ENCODE data around the gene SERPINA6. TPM values are rescaled to one million over a fixed set of nuclear protein-coding genes. Genes with fewer than 3 reads are reported as not detected.
"Not testable (repeated sequence)": the region's sequence is repeated elsewhere in the genome, so short reads cannot be mapped to it uniquely, and the experiment has no call there.

Gene SERPINA6
- not detected for polyA plus RNA-seq (2012; ENCODE audit: low read depth, missing spikeins)

- DNase-seq (ENCODE audit: insufficient read length, low spot score) (no peak), FAIRE-seq (no peak)
- TF ChIP-seq POLR2AphosphoS5 (IDR thresholded peaks at IDR 0.05; ENCODE audit: low read depth, low read length) (no peak), POLR2A (IDR thresholded peaks at IDR 0.05; ENCODE audit: low read depth, low read length) (no peak), TAF1 (IDR thresholded peaks at IDR 0.05; ENCODE audit: low read depth, low read length) (no peak), SPI1 (IDR thresholded peaks at IDR 0.05; ENCODE audit: low read depth, low read length) (no peak), PAX5 (IDR thresholded peaks at IDR 0.05; ENCODE audit: insufficient read depth, low read length, severe bottlenecking) (no peak), POU2F2 (IDR thresholded peaks at IDR 0.05; ENCODE audit: low read depth, low read length) (no peak)
Measured at GRCh38 chr14:94322648-94323570, at the start of gene SERPINA6. Gene SERPINA6, minus strand, starts transcription at chr14:94323336. Its CDS starts 8,688 bp downstream, at chr14:94314648.

GRCh38 chr14:94372021-94372605 is 49.0 kb upstream of the SERPINA6 start:
- FAIRE-seq (no peak), DNase-seq (ENCODE audit: insufficient read length, low spot score) (no peak)
- TF ChIP-seq TAF1 (IDR thresholded peaks at IDR 0.05; ENCODE audit: low read depth, low read length) = no peak
- TF ChIP-seq POLR2AphosphoS5 (IDR thresholded peaks at IDR 0.05; ENCODE audit: low read depth, low read length) = no peak
- no peak for TF ChIP-seq PAX5 (IDR thresholded peaks at IDR 0.05; ENCODE audit: insufficient read depth, low read length, severe bottlenecking)
- no peak for TF ChIP-seq SPI1 (IDR thresholded peaks at IDR 0.05; ENCODE audit: low read depth, low read length)
- no peak for TF ChIP-seq POLR2A (IDR thresholded peaks at IDR 0.05; ENCODE audit: low read depth, low read length)
- TF ChIP-seq POU2F2 (IDR thresholded peaks at IDR 0.05; ENCODE audit: low read depth, low read length) = no peak

- FAIRE-seq (no peak), DNase-seq (ENCODE audit: insufficient read length, low spot score) (no peak)
- TF ChIP-seq PAX5 (IDR thresholded peaks at IDR 0.05; ENCODE audit: insufficient read depth, low read length, severe bottlenecking) = no peak
- TF ChIP-seq SPI1 (IDR thresholded peaks at IDR 0.05; ENCODE audit: low read depth, low read length) = no peak
- TF ChIP-seq POLR2A (IDR thresholded peaks at IDR 0.05; ENCODE audit: low read depth, low read length) = no peak
- TF ChIP-seq TAF1 (IDR thresholded peaks at IDR 0.05; ENCODE audit: low read depth, low read length) = no peak
- no peak for TF ChIP-seq POU2F2 (IDR thresholded peaks at IDR 0.05; ENCODE audit: low read depth, low read length)
- TF ChIP-seq POLR2AphosphoS5 (IDR thresholded peaks at IDR 0.05; ENCODE audit: low read depth, low read length) = no peak
Measured at GRCh38 chr14:94370524-94370910, 47.4 kb upstream of the SERPINA6 start.

GRCh38 chr14:94369766-94370523 is 46.8 kb upstream of the SERPINA6 start:
- not testable (repeated sequence) for FAIRE-seq; DNase-seq (ENCODE audit: insufficient read length, low spot score)

- no peak for TF ChIP-seq TAF1 (IDR thresholded peaks at IDR 0.05; ENCODE audit: low read depth, low read length)
- no peak for TF ChIP-seq PAX5 (IDR thresholded peaks at IDR 0.05; ENCODE audit: insufficient read depth, low read length, severe bottlenecking)
- no peak for TF ChIP-seq POLR2AphosphoS5 (IDR thresholded peaks at IDR 0.05; ENCODE audit: low read depth, low read length)
- TF ChIP-seq SPI1 (IDR thresholded peaks at IDR 0.05; ENCODE audit: low read depth, low read length) = no peak
- TF ChIP-seq POLR2A (IDR thresholded peaks at IDR 0.05; ENCODE audit: low read depth, low read length) = no peak
- TF ChIP-seq POU2F2 (IDR thresholded peaks at IDR 0.05; ENCODE audit: low read depth, low read length) = no peak
- no peak for FAIRE-seq
Measured at GRCh38 chr14:94368956-94369355, 45.8 kb upstream of the SERPINA6 start.

GRCh38 chr14:94368243-94368590 is 45.1 kb upstream of the SERPINA6 start:
- FAIRE-seq = no peak
- TF ChIP-seq POLR2A (IDR thresholded peaks at IDR 0.05; ENCODE audit: low read depth, low read length) = no peak
- no peak for TF ChIP-seq TAF1 (IDR thresholded peaks at IDR 0.05; ENCODE audit: low read depth, low read length)
- no peak for TF ChIP-seq POU2F2 (IDR thresholded peaks at IDR 0.05; ENCODE audit: low read depth, low read length)
- TF ChIP-seq PAX5 (IDR thresholded peaks at IDR 0.05; ENCODE audit: insufficient read depth, low read length, severe bottlenecking) = no peak
- no peak for TF ChIP-seq SPI1 (IDR thresholded peaks at IDR 0.05; ENCODE audit: low read depth, low read length)
- TF ChIP-seq POLR2AphosphoS5 (IDR thresholded peaks at IDR 0.05; ENCODE audit: low read depth, low read length) = no peak
- no peak for DNase-seq (ENCODE audit: insufficient read length, low spot score)

More at GRCh38 chr14:94368956-94369355, 45.8 kb upstream of the SERPINA6 start:
- no peak for DNase-seq (ENCODE audit: insufficient read length, low spot score)

GRCh38 chr14:94367347-94368242 is 44.5 kb upstream of the SERPINA6 start:
- TF ChIP-seq PAX5 (IDR thresholded peaks at IDR 0.05; ENCODE audit: insufficient read depth, low read length, severe bottlenecking) (no peak), TAF1 (IDR thresholded peaks at IDR 0.05; ENCODE audit: low read depth, low read length) (no peak), SPI1 (IDR thresholded peaks at IDR 0.05; ENCODE audit: low read depth, low read length) (no peak), POLR2A (IDR thresholded peaks at IDR 0.05; ENCODE audit: low read depth, low read length) (no peak), POU2F2 (IDR thresholded peaks at IDR 0.05; ENCODE audit: low read depth, low read length) (no peak), POLR2AphosphoS5 (IDR thresholded peaks at IDR 0.05; ENCODE audit: low read depth, low read length) (no peak)
- DNase-seq (ENCODE audit: insufficient read length, low spot score) (no peak), FAIRE-seq (no peak)

GRCh38 chr14:94366146-94366915 is 43.2 kb upstream of the SERPINA6 start, which contains the start of gene SERPINA2:
Gene SERPINA2, minus strand, starts transcription at chr14:94366698.
- DNase-seq (ENCODE audit: insufficient read length, low spot score) (no peak), FAIRE-seq (no peak)
- TF ChIP-seq TAF1 (IDR thresholded peaks at IDR 0.05; ENCODE audit: low read depth, low read length) = no peak
- TF ChIP-seq POLR2AphosphoS5 (IDR thresholded peaks at IDR 0.05; ENCODE audit: low read depth, low read length) = no peak
- TF ChIP-seq SPI1 (IDR thresholded peaks at IDR 0.05; ENCODE audit: low read depth, low read length) = no peak
- TF ChIP-seq PAX5 (IDR thresholded peaks at IDR 0.05; ENCODE audit: insufficient read depth, low read length, severe bottlenecking) = no peak
- TF ChIP-seq POU2F2 (IDR thresholded peaks at IDR 0.05; ENCODE audit: low read depth, low read length) = no peak
- no peak for TF ChIP-seq POLR2A (IDR thresholded peaks at IDR 0.05; ENCODE audit: low read depth, low read length)

All from GM12891 (cell line).